BJ (cell line): ENCODE measurements around the gene ZDHHC18. TPM values are rescaled to one million over a fixed set of nuclear protein-coding genes. Genes with fewer than 3 reads are reported as not detected.

Experiments
- CTCF ChIA-PET: fragments of 350-600 bp; formaldehyde crosslinking; extraction: SDS; loops from one replicate; lab custom pipeline; 2021; ENCODE audit warnings: antibody characterized with exemption, inconsistent platforms; lab: Yijun Ruan, JAX
- POLR2A ChIA-PET: fragments of 300-600 bp; sonication (Branson Sonifier 250); formaldehyde crosslinking; extraction: SDS; loops from one replicate; lab custom pipeline; 2021; ENCODE audit warnings: antibody characterized with exemption; lab: Charles Lee
- DNase-seq: peaks from one replicate; pipeline ENCODE4 v3.0.0-alpha.2; 2011; ENCODE audit warnings: low read depth
- H3K27me3 ChIP-seq: 2 replicates; pipeline ENCODE4 v1.6.0; 2011; ENCODE audit warnings: low read length; ENCODE audit not compliant: control insufficient read depth, insufficient read depth
- H3K36me3 ChIP-seq: 2 replicates; pipeline ENCODE4 v1.5.1; 2011; ENCODE audit warnings: low read length; ENCODE audit not compliant: control insufficient read depth, insufficient read depth
- H3K4me3 ChIP-seq: 2 replicates; pipeline ENCODE4 v1.5.1; 2011; ENCODE audit warnings: low read depth, mild to moderate bottlenecking, control low read depth, low read length
- CTCF ChIP-seq: IDR thresholded peaks from 2 replicates; pipeline ENCODE4 v1.5.1; 2011; ENCODE audit warnings: low read depth, mild to moderate bottlenecking, control low read depth, inconsistent platforms, low read length, moderate library complexity; ENCODE audit not compliant: insufficient read depth
- polyA plus RNA-seq: library from polyadenylated mRNA; depleted of rRNA; stranded (reverse); fragments of >200 nt; gene quantifications from 2 replicates; pipeline ENCODE4 v1.2.3, GENCODE V29; 2011

The ZDHHC18 gene
- polyA plus RNA-seq, 1 experiment, result 42.1 TPM

GRCh38 chr1:26827106-26827604 lies 667 bp downstream of the ZDHHC18 start:
- H3K36me3 ChIP-seq, result no peaks in the 10 kb centered on the region; the same call in 1 of the 2 replicates
- no peak for DNase-seq
- no peak for TF ChIP-seq CTCF
- H3K4me3 ChIP-seq, result peak overlapping the region; percentile 83
- H3K27me3 ChIP-seq, result no peaks in the 10 kb centered on the region
- ChIA-PET POLR2A (no interaction called here), CTCF (interaction anchor here (1.0 to 1.6 kb wide), 3 partner anchors 11 to 29 kb away, joined by 3 to 6 read pairs (median 3); no protein-coding TSS in a partner anchor)

GRCh38 chr1:26827663-26828062 lies 1.2 kb downstream of the ZDHHC18 start:
- peaks cover 1% of the 10 kb centered on the region; the same call in 1 of the 2 replicates for H3K36me3 ChIP-seq
- DNase-seq, result no peak
- ChIA-PET CTCF (interaction anchor here (1.0 to 1.6 kb wide), 3 partner anchors 10 to 28 kb away, joined by 3 to 6 read pairs (median 3); no protein-coding TSS in a partner anchor), POLR2A (no interaction called here)
- peak overlapping the region; percentile 83 for H3K4me3 ChIP-seq
- TF ChIP-seq CTCF, result no peak
- H3K27me3 ChIP-seq, result no peaks in the 10 kb centered on the region

- no peak overlapping the region for H3K4me3 ChIP-seq
- H3K36me3 ChIP-seq, result peaks cover 6% of the 10 kb centered on the region
- ChIA-PET POLR2A (no interaction called here), CTCF (interaction anchor here (1.2 to 1.6 kb wide), 2 partner anchors 9 to 18 kb away, joined by 3 to 6 read pairs; no protein-coding TSS in a partner anchor)
- DNase-seq, result no peak
- TF ChIP-seq CTCF, result no peak
- H3K27me3 ChIP-seq, result no peaks in the 10 kb centered on the region
Observed at GRCh38 chr1:26828411-26828991, 2.0 kb downstream of the ZDHHC18 start.

DNA sequence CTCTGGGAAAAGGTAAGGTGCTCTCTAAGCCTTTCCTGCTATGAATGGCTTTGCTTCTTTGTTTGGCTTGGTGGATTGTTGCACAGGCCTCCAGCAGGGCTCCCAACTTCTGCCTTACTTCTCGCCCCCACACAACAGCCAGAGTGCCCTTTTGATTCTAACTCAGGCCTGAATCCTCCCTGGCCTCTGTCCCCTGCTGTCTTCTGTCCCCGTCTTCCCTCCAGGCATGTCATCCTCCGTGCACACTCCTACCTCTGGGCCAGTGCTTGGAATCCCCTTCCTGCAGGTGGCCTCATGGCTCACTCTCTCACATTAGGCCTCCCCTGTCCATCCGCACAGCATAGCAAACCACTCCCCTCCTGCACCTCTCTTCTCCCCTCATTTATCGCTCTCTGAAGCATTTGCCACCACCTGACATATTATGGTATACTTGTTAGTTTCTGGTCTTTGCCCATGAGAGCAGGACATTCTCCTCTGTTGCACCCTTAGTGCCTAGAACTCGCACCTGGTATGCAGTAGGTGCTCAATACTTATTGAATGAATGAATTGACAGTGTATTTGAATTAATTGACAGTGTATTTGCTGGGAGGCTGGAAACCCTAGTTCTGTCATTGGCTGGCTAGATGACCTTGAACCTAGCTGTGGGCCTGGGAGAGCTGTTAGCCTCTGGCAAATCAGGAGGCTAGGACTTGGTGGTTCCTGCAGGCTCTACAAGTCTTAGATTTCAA lies 2.9 kb downstream of the ZDHHC18 start:
- TF ChIP-seq CTCF, result no peak
- ChIA-PET POLR2A (no interaction called here), CTCF (interaction anchor here (0.6 kb wide), 1 partner anchor 223 kb away, joined by 3 read pairs; no protein-coding TSS in a partner anchor)
- Histone ChIP-seq H3K36me3 (peaks cover 9% of the 10 kb centered on the region), H3K27me3 (no peaks in the 10 kb centered on the region), H3K4me3 (no peak overlapping the region)
- DNase-seq, result no peak

GRCh38 chr1:26831059-26831458 lies 4.6 kb downstream of the ZDHHC18 start:
- ChIA-PET POLR2A (no interaction called here), CTCF (no interaction called here)
- H3K4me3 ChIP-seq, result no peak overlapping the region
- DNase-seq, result no peak
- TF ChIP-seq CTCF, result no peak
- H3K36me3 ChIP-seq, result peaks cover 16% of the 10 kb centered on the region
- H3K27me3 ChIP-seq, result no peaks in the 10 kb centered on the region
